Measurements from ENCODE around the gene POU6F1.

POU6F1 gene

GRCh38 chr12:51242876-51243275 is 25.0 kb upstream of the POU6F1 start:
- no peak for DNase-seq (ENCODE audit: low spot score)
- CTCF ChIA-PET: interaction anchor here (0.6 kb wide), 1 partner anchor 478 kb away, joined by 3 read pairs; no protein-coding TSS in a partner anchor
- no peak for TF ChIP-seq CTCF (conservative IDR thresholded peaks at IDR 0.05; ENCODE audit: low read depth)
- POLR2A ChIA-PET (ENCODE audit: low non-redundant PET): no interaction called here
- no peak overlapping the region for H3K27ac ChIP-seq

- ChIA-PET POLR2A (ENCODE audit: low non-redundant PET) (no interaction called here), CTCF (interaction anchor here (0.7 kb wide), 1 partner anchor 35 kb away, joined by 10 read pairs; no protein-coding TSS in a partner anchor)
- DNase-seq (ENCODE audit: low spot score): no peak
- no peak overlapping the region for H3K27ac ChIP-seq
- no peak for TF ChIP-seq CTCF (conservative IDR thresholded peaks at IDR 0.05; ENCODE audit: low read depth)
Observed at GRCh38 chr12:51242120-51242519, 24.3 kb upstream of the POU6F1 start.

GRCh38 chr12:51240971-51241370 is 23.1 kb upstream of the POU6F1 start:
- no peak for TF ChIP-seq CTCF (conservative IDR thresholded peaks at IDR 0.05; ENCODE audit: low read depth)
- H3K27ac ChIP-seq: no peak overlapping the region
- ChIA-PET POLR2A (ENCODE audit: low non-redundant PET) (no interaction called here), CTCF (no interaction called here)
- DNase-seq (ENCODE audit: low spot score): no peak

- TF ChIP-seq CTCF (conservative IDR thresholded peaks at IDR 0.05; ENCODE audit: low read depth): peak; percentile 24; the same call in 1 of the 2 replicates
- POLR2A ChIA-PET (ENCODE audit: low non-redundant PET): interaction anchor here (0.5 to 1.7 kb wide), 6 partner anchors 20 to 646 kb away, joined by 3 to 8 read pairs (median 3); no protein-coding TSS in a partner anchor
- CTCF ChIA-PET: interaction anchor here (0.6 to 1.3 kb wide), 6 partner anchors 20 to 166 kb away, joined by 3 to 5 read pairs (median 3); partner anchors contain the start of gene CSRNP2
- peak; percentile 98 for DNase-seq (ENCODE audit: low spot score)
- H3K27ac ChIP-seq: peak within 1 kb of the TSS; percentile 97
Observed at GRCh38 chr12:51238510-51239334, 20.9 kb upstream of the POU6F1 start, which contains the start of gene DAZAP2. Gene DAZAP2 (plus strand): TSS chr12:51238826. CDS start chr12:51238908, 82 bp downstream.

- DNase-seq (ENCODE audit: low spot score): no peak
- ChIA-PET POLR2A (ENCODE audit: low non-redundant PET) (interaction anchor here (0.6 to 1.7 kb wide), 5 partner anchors 19 to 169 kb away, joined by 3 to 8 read pairs (median 3); no protein-coding TSS in a partner anchor), CTCF (interaction anchor here (0.6 to 1.3 kb wide), 4 partner anchors 20 to 156 kb away, joined by 3 read pairs; partner anchors contain the start of gene CSRNP2)
- no peak for TF ChIP-seq CTCF (conservative IDR thresholded peaks at IDR 0.05; ENCODE audit: low read depth)
- H3K27ac ChIP-seq: peak overlapping the region; percentile 97
Observed at GRCh38 chr12:51238037-51238509, 20.2 kb upstream of the POU6F1 start.

- CTCF ChIA-PET: no interaction called here
- no peak for TF ChIP-seq CTCF (conservative IDR thresholded peaks at IDR 0.05; ENCODE audit: low read depth)
- no peak for DNase-seq (ENCODE audit: low spot score)
- no peak overlapping the region for H3K27ac ChIP-seq
- POLR2A ChIA-PET (ENCODE audit: low non-redundant PET): no interaction called here
Observed at GRCh38 chr12:51234530-51234929, 16.7 kb upstream of the POU6F1 start.

Measured in RWPE1 (cell line).